ACHN (cell line): ENCODE measurements around the gene MAML3.

Source experiments
- DNase-seq: peaks from one replicate; pipeline ENCODE4 v3.0.0-alpha.2; 2015
- in situ Hi-C: cut with HindIII; loops from 2 replicates; pipeline ENCODE4 v1.10.0; 2017; ENCODE audit warnings: low sequenced_read_pairs, low pct_ligation_motif_present, low pct_unique_long_range_greater_than_20kb

MAML3 gene

DNA sequence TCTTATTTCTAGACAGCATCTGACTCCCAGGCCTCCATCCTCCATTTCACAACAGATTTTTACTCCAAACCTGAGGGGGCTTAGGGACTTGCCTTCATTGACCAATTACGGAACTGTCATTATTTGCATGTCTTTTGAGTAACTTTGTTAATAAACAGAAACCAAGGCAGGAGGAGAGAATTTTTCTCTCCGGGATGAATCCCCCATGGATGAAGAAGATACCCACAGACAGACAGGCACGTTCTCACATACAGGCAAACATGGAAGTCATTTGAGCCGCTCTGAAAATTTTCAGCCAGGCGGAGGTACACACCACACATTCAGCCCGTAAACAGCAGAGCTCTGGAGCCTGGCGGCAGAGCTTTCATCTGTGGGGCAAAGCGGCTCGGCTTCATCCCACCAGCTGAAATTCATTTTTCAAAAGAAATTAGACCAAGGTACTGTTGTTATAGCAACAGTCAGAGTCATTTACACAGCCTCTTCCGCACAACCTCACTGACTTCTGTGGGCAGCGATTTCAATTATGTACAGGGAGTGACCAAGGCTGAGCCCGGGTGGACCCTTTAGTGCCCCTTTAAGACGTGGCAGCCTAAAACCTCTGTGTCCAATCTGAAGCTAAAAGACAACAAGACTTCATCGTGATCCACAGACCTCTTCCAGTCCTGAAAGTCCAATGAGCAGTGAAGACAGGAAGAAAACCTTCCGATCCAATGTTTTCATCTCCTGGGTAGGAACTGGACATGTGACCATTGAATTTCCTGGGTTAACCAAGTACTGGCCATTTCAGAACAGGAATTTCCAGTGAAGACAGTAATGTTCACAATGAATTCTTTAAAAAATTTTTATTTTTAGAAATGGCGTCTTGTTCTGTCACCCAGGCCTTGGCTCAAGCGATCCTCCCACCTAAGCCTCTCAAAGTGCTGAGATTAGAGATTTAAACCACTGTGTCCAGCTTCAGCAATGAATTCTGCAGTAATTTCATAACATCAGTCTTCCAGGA, 251.4 kb downstream of the MAML3 start:
- in situ Hi-C loops: no loop called here
- no peak for DNase-seq

DNA sequence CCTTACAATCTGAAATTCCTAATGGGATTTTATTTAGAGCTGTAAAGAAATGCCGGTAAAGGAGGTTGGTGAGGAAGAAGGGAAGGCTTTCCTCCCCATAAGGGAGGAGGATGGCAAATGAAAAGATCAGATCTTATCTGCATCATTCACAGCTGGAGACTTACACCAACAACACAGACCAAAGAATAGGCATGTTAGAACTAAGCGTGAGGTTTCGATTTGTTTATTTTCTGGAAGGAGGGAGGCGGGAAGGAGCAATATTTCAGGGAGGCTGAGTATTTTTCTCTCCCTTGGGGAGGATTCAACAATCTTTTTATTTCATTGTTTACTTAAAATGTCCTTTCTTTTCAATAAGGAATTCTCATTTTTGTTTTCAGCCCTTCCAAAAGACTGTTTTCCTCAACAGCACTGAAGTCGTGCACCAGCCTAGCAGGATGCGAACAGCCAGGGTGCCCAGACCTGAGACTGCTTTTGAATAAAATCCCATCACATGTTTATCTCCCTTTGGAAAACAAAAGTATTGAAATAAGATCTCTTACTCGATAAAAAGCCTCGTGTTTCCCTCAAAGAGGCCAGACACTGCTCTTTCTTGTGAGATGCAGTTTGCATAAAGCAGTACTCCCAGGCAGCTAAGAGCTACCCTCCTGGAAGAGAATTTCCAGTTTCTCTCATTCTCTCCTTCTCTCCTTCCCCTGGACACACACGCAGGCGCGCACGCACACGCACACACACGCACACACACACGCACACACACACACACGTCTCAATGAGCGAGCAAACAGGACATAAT, 252.3 kb downstream of the MAML3 start:
- DNase-seq: no peak
- in situ Hi-C loops: no loop called here

DNA sequence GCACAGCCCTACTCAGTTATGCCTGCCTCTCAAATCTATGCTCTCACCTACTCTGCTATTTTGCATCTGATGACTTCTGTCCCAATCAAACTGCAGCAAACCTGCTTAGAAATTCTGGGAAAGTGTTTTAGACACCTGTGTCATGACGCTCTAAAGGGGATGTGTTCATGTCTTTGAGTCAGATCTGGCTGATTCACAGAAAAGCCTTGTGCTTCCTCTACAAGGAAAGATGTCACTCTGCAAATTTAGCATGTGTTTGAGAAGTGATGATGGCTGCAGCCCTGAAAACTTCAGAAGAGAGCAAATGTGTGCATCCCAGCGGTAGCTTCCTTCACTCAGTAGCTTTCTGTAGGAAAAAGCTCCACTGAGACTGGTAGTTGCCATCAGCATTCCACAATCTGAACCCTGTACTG, 253.0 kb downstream of the MAML3 start:
- in situ Hi-C loops: no loop called here

DNA sequence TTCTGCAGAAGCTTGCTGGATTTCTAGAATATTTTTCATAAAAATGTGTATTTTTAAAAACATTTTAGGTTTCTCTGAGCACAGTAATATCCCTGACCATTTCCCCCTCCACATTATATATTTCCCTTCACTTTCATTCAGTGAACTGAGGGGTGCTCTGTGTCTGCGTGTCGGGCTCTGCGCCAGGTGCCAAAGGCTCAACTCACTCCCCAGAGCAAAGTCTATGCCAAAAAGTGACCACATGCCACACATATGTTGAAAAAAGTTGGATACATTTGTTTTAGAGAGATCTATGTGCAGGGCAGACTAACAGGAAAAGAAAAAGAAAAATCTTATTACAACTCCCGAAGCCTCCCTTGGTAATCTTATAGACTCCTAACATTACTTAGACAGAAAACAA, 254.6 kb downstream of the MAML3 start:
- no peak for DNase-seq
- in situ Hi-C loops: no loop called here

More for the DNA sequence above, 253.0 kb downstream of the MAML3 start:
- no peak for DNase-seq

DNA sequence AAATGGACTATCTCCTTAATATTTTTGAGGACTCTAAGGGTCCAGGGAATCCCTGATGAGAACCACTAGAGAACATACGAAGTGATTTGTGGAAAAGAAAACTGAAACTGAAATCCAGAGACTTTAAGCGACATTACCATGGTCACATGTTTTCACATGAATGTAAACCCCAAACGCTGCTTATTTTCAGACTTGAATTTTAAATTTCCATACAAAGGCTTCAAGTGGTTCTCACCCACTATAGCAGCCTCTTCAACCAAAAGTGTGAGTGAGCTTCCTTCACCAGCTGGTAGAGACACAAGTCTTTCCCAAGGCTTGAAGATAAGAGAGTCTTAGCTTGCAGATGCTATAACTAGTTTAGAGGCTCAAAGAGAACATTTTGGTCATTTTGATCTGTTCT, 255.7 kb downstream of the MAML3 start:
- in situ Hi-C loops: no loop called here
- no peak for DNase-seq

DNA sequence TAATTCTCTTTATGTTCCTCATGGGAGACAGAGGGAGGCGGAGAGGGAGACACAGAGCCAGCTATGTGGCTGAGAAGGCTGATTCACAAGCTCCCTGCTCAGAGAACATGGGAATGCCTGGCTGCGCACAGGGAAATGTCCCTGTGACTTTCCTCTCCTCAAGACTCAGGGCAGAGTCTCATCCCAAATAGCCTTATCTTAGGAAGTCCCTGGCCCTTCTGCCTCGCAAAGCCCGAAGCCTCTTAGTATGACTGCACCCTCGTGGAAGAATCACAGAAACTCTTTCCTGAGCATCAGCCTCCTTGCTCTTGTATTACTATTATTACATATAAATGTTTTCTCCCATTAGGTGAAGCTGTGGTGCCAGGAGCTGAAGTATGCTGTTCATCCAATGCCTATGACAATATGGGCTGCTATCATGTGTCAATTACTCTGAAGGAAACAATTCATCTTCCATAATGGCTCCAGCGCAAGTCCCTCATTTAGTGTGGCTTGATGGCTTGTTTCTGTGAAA, 257.8 kb downstream of the MAML3 start:
- in situ Hi-C loops: no loop called here
- DNase-seq: no peak

DNA sequence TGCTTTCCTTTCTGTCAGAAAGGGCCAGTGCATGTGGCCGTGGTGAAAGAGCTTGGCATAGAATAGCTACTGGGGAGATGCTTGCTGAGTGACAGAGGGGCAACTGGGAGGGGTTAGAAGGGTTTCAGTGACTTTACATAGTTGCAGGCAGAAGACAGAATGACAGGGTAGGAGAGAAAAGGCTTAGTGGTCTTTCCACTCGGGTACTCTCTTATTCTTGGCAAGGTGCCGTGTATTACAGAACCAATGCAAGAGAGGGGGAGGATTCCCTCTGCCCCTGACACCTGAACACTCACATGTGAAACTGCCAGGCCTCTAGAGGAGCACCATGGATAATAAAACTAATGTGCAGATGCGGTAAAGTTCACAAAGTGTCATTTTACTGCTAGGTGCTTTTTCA, 260.2 kb downstream of the MAML3 start:
- in situ Hi-C loops: no loop called here
- no peak for DNase-seq

DNA sequence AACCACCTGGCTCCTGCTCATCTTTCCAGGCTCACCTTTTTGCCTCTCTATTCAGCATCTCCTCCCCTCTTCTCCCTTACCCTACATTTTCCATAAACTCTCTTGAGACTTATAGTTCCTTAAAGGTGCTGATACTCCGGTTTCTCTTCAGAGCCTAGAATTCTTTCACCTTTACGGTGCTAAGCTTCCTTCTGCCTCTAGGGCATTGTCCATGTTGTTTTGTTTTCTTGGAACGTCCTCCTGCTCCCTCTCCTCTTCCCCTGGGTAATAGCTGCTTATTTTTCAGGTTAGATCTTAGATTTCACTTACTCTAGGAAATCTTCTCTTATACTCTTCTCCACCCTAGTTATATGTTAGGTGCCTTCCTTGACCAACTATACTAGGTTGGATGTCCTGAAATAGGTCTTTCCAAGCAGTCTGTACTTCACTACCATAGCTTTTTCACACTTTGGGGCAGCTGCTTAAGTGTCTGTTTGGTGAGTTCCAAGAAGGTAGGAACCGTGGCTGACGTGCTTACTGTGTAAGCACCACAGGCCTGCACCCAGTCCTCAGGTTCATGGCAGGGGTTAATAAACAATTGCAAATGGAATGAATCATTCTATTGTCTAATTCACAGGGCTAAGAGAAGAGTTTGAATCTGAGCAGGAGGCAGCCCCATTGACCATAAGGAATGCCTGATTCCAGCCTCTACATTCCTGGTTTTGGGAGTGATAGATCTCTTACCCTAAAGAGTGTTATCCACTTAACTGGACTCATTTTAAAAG, 260.8 kb downstream of the MAML3 start:
- in situ Hi-C loops: no loop called here
- DNase-seq: no peak

DNA sequence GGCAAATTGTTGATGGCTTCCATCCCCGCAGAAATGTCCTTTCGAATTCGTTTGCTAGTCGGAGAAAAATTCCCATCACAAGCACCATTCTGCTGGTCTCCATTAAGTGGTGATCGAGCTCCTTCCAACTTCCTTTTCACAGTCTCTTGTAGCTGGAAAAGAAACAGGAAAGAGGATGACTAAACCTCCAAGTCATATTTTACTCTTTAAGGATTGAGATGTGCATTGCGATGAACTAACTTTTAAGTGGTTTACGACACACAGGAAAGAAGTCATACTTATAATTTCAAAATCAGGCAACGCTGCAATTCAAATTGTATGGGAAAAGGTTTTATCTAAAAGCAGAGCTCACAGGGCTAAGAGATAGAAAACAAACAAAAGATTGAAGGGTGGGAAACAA, 263.2 kb downstream of the MAML3 start:
- in situ Hi-C loops: no loop called here

DNA sequence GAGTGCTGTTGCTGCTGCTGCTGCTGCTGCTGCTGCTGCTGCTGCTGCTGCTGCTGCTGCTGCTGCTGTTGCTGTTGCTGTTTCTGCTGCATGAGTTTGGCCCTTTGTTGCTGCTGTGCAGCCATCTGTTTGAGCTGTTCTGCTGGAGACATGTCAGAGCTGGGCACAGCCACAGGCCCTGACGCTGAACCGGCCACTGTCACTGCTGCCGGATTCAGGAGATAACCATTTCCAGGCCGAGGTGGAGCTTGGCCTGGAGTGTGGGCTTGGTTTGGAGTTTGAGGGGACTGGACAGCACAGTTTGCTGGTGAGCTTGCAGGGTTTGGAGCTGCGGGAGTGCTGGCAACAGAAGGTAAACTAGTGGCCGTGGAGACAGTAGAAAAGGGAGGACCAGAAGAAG, 264.1 kb downstream of the MAML3 start:
- in situ Hi-C loops: no loop called here
- no peak for DNase-seq

More for the DNA sequence above, 263.2 kb downstream of the MAML3 start:
- no peak for DNase-seq

DNA sequence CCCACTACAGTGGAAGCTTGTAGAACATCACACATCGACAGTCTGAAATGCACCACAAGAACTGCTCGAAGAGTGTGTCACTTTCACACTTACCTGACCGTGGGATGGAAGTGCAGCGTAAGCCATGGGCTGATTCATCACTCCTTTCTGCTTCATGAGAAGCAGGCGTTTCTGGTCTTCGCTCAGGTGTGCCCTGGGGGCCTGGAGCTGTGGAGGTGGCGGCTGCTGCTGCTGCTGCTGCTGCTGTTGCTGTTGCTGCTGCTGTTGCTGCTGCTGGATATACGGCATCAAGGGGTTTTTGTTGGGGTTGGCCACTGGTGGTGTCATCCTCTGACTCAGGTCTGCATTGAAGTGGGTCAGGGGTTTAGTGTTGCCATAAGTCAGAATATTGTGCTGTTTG, 264.7 kb downstream of the MAML3 start:
- in situ Hi-C loops: no loop called here
- DNase-seq: no peak

DNA sequence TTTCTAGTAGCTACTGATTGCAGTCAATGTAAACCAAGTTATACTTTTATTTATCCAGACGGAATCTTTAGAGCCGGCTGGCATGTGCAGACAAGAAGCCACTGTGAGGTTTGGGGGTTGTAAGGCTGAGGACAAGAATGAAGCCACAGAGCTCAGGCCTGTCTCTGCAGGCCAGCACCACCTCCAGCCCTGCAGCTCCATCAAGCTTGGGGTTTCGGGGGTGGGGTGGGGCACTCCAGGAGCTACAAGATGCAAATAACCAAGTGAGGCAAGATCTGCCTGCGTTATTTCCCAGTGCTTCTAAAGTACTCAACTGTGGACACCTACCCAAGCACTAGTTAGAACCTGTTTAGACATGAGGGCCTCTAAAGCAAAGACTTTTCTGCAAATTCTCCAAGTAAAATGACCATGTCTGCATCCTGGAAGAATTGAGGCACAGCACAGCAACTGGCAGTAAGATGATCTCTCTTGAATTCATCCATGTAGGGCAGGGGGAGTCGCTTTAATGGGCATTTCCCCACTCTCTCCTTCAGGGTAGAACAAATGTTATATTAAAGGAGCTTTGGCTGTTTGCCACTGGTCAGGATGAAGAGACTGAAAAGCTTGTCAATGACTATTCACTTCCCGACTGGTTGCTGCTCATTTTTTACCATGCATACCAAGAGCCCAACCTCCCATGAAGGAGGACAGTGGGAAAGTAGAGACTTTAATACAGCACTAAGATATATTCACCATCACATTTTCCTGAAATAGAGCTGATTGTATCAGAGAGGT, 265.8 kb downstream of the MAML3 start:
- DNase-seq: no peak

DNA sequence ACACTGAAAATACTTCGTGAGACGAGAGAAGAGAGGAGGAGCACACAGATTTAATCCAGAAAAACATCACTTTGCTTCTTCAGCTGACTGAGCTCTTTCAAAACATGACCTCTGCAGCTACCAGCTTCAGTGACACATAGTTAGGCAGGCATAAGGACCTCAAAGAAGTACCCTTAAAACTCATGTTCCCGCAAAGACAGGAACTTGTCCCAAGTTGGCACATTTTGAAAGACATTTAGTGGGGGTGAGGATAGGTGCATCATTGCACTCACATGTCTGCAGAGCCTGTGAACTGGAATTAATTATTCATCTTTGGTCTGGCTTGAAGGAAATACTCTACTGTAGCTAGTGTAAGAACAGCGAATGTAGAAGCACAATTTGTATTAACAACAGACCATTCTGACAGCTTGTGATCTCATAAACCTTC, 266.6 kb downstream of the MAML3 start:
- no peak for DNase-seq

More for the DNA sequence above, 265.8 kb downstream of the MAML3 start:
- in situ Hi-C loops: no loop called here

DNA sequence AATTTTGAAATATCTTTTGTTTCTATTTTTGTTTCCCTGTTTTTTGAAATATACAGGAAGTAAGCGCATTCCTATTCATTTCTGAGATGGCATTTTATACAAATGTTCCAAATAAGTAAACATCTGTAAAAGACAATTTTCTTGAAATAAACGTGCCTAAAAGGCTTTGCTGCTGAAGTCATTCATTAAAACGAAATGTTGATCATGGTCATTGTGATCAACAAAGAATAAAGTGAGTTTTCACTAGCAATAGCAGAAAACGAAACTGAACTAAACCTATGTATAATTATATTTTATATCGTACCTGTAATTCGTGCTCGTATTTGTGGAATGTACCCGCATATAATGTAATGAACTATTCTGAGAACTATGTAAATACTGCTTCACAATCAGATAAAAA, 267.2 kb downstream of the MAML3 start:
- in situ Hi-C loops: no loop called here

More for the DNA sequence above, 266.6 kb downstream of the MAML3 start:
- in situ Hi-C loops: no loop called here

DNA sequence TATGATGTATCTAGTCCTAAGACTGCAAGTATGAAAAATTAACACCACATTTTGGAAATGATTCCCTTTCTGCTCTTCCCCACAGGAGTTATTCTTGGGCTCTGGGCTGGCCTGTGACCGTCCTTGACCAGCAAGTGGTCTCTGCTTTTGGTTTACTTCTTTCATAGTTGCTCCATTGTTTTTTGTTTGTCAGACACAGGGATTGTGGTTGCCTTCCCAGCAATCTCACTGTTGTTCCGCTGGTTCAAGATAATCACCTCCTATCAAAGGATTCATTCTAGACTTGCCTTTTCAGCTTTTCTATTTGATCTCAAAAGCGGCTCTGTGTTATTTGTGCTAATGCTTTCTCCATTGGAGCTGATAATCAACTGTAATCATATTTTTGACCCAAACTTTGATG, 269.5 kb downstream of the MAML3 start:
- in situ Hi-C loops: no loop called here

More for the DNA sequence above, 267.2 kb downstream of the MAML3 start:
- DNase-seq: no peak

DNA sequence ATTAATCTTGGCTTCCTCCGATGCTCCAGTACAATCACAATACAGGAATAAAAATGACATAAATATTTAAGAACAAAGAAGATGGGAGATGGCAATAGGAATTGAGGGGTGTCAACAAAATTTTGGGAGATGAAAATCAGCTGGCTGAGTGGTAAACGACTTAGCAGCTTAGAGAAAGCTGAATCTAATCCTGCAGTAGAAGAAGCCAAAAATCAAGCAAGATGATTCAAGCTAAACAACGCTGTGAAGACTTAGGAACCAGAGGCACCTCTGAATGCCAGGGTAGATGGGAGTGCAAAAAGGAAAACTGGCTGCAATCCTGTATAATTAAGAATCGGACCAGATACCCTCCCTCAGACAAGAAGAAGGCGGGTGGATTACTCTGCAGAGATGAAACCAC, 273.1 kb downstream of the MAML3 start:
- DNase-seq: no peak
- in situ Hi-C loops: no loop called here

More for the DNA sequence above, 269.5 kb downstream of the MAML3 start:
- DNase-seq: no peak

DNA sequence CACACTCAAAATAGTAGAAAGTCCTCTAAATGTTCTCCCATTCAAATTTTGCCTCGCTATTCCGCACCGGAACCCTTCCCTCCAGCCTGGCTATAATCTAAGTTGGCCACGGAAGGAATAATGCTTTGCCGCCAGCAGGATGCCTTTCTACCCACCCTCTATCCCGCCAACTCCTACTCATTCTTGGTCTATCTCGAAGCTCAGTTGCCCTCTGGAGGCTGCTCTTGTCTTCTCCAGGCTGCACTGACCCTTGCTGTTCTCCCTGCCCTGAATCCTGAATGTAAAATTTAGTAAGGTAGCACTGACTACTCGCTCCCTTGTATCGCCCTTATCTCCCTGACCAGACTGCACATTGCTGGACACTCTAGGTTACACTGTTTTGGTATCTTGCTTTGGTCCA, 275.9 kb downstream of the MAML3 start:
- no peak for DNase-seq
- in situ Hi-C loops: no loop called here
